Measurements from ENCODE around the gene KCNAB2. TPM values are rescaled to one million over a fixed set of nuclear protein-coding genes. Genes with fewer than 3 reads are reported as not detected.

KCNAB2 gene
- polyA plus RNA-seq, 3 donors = 11.5 to 178 (median 22.7) TPM

GRCh38 chr1:6144647-6145395, 99.1 kb downstream of the KCNAB2 start:
- Histone ChIP-seq H3K36me3 (replicated peaks in 1 of 2; ENCODE audit: control insufficient read depth in 1 of 2, insufficient read depth in 2 of 2, low read length in 2 of 2) (no peaks in the 10 kb centered on the region), H2AFZ (ENCODE audit: insufficient read depth, low read depth, low read length, poor library complexity, severe bottlenecking) (no peak overlapping the region), H3K27me3 (ENCODE audit: control insufficient read depth in 2 of 2, insufficient read depth in 2 of 2, low read length in 2 of 2) (peaks cover 0 to 10% of the 10 kb centered on the region in 2 donors), H3K9ac (ENCODE audit: insufficient read depth, low read length, poor library complexity, severe bottlenecking) (no peak overlapping the region), H3K4me2 (replicated peaks; ENCODE audit: extremely low read depth, low read length, poor library complexity, severe bottlenecking) (no peak overlapping the region), H3K9me3 (replicated peaks in 1 of 2; ENCODE audit: control insufficient read depth in 1 of 2, insufficient read depth in 1 of 2, low read length in 2 of 2) (no peaks in the 10 kb centered on the region), H4K20me1 (ENCODE audit: insufficient read depth, low read length) (no peaks in the 10 kb centered on the region), H3K4me1 (ENCODE audit: control insufficient read depth in 1 of 2, insufficient read depth in 2 of 2, low read length in 2 of 2) (peaks cover 5 to 13% of the 10 kb centered on the region in 2 donors), H3K4me3 (replicated peaks in 1 of 3; ENCODE audit: low read depth in 2 of 3, low read length in 3 of 3) (no peak overlapping the region), H3K79me2 (ENCODE audit: insufficient read depth, low read length) (no peaks in the 10 kb centered on the region), H3K27ac (ENCODE audit: low read depth in 1 of 2, low read length in 2 of 2) (no peak overlapping the region)
- Mint-ChIP-seq H3K36me3 (no peaks in the 10 kb centered on the region), H3K4me3 (no peak overlapping the region), H3K27me3 (ENCODE audit: low read depth in 3 of 3) (peaks cover 2 to 16% (median 12%) of the 10 kb centered on the region in 3 donors), H3K9me3 (peaks cover 0 to 3% (median 0%) of the 10 kb centered on the region in 7 donors), H3K4me1 (peaks cover 6% of the 10 kb centered on the region), H3K27ac (no peak overlapping the region)
- TF ChIP-seq CTCF (IDR thresholded peaks at IDR 0.05) = no peak
- 85% methylated on average over 8 of the region's 16 CpGs for WGBS (ENCODE audit: insufficient coverage)
- no peak for DNase-seq
- intact Hi-C loops (cut with micrococcal nuclease) = no loop called here

GRCh38 chr1:6145396-6145750, 99.7 kb downstream of the KCNAB2 start:
- no peak overlapping the region for H3K27ac Mint-ChIP-seq
- DNase-seq = no peak
- Histone ChIP-seq H3K27ac (ENCODE audit: low read depth in 1 of 2, low read length in 2 of 2) (no peak overlapping the region), H3K36me3 (replicated peaks in 1 of 2; ENCODE audit: control insufficient read depth in 1 of 2, insufficient read depth in 2 of 2, low read length in 2 of 2) (no peaks in the 10 kb centered on the region), H3K27me3 (ENCODE audit: control insufficient read depth in 2 of 2, insufficient read depth in 2 of 2, low read length in 2 of 2) (peaks cover 0 to 10% of the 10 kb centered on the region in 2 donors), H3K79me2 (ENCODE audit: insufficient read depth, low read length) (no peaks in the 10 kb centered on the region), H4K20me1 (ENCODE audit: insufficient read depth, low read length) (no peaks in the 10 kb centered on the region), H3K4me2 (replicated peaks; ENCODE audit: extremely low read depth, low read length, poor library complexity, severe bottlenecking) (no peak overlapping the region), H2AFZ (ENCODE audit: insufficient read depth, low read depth, low read length, poor library complexity, severe bottlenecking) (no peak overlapping the region), H3K4me1 (ENCODE audit: control insufficient read depth in 1 of 2, insufficient read depth in 2 of 2, low read length in 2 of 2) (peaks cover 5 to 13% of the 10 kb centered on the region in 2 donors), H3K9me3 (replicated peaks in 1 of 2; ENCODE audit: control insufficient read depth in 1 of 2, insufficient read depth in 1 of 2, low read length in 2 of 2) (no peaks in the 10 kb centered on the region), H3K9ac (ENCODE audit: insufficient read depth, low read length, poor library complexity, severe bottlenecking) (no peak overlapping the region), H3K4me3 (replicated peaks in 1 of 3; ENCODE audit: low read depth in 2 of 3, low read length in 3 of 3) (no peak overlapping the region)
- H3K27me3 Mint-ChIP-seq (ENCODE audit: low read depth in 3 of 3) = peaks cover 2 to 16% (median 12%) of the 10 kb centered on the region in 3 donors
- peaks cover 6% of the 10 kb centered on the region for H3K4me1 Mint-ChIP-seq
- H3K36me3 Mint-ChIP-seq = no peaks in the 10 kb centered on the region
- WGBS (ENCODE audit: insufficient coverage) = 81% methylated on average over 2 of the region's 2 CpGs
- intact Hi-C loops (cut with micrococcal nuclease) = no loop called here
- peaks cover 0 to 3% (median 0%) of the 10 kb centered on the region in 7 donors for H3K9me3 Mint-ChIP-seq
- H3K4me3 Mint-ChIP-seq = no peak overlapping the region
- no peak for TF ChIP-seq CTCF (IDR thresholded peaks at IDR 0.05)
